GM18867 (cell line): Measurements from ENCODE around the gene CASTOR1.

Experiments
- ATAC-seq: cut with Tn5 transposase; IDR thresholded peaks from one replicate; pipeline ENCODE4 v1.9.1; 2021; ENCODE audit warnings: mild to moderate bottlenecking, moderate library complexity; ENCODE audit not compliant: unreplicated experiment

The CASTOR1 gene

DNA sequence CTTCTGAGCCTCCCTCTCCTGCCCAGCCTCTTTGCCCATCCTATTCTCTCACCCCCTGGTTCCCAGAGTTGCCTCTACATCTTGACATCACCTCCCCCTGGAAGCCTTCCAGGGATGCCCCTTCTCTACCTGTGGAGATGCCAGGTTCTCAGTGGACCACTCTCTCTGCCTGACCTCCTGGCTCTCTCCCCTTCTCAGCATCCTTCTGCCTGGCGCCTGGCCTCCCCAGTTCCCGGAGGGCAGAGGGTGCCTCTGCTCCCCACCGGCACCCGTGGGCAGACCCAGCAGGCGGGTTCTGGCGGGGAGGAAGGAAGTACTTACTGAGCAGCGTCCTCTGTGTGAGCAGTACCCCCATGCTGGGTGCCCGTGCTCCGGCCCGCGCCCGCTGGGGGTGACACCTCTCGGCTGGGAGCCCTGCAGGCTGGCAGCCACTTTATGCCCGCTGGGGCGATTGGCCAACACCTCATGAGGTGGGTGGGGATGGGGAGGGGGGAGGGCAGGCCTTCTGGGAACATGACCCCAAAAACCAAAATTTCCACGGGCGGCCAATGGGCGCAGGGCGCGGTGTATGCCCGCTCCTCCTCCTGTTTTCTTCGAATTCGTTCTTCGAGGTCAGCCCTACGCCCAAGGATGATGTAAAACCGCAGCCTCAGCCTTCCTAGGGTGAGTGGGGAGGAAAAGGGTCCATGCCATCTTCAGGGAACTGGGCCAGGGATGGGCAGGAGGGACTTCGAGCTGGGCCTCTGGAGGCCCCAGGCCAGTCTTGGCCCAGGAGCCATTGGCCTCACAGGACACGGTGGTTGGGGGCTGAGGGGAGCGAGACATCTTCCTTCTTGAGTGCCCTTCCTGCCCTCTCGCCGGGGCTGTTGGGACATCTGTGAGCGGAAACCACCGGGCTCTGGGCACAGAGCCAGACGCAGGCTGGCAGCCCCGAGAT lies 22.6 kb downstream of the CASTOR1 start, which contains the start of gene OSM:
Gene OSM, minus strand, starts transcription at position 407 of the 937 bp plus-strand sequence. Its CDS starts 52 bp downstream, at position 355.
- no peak for ATAC-seq

DNA sequence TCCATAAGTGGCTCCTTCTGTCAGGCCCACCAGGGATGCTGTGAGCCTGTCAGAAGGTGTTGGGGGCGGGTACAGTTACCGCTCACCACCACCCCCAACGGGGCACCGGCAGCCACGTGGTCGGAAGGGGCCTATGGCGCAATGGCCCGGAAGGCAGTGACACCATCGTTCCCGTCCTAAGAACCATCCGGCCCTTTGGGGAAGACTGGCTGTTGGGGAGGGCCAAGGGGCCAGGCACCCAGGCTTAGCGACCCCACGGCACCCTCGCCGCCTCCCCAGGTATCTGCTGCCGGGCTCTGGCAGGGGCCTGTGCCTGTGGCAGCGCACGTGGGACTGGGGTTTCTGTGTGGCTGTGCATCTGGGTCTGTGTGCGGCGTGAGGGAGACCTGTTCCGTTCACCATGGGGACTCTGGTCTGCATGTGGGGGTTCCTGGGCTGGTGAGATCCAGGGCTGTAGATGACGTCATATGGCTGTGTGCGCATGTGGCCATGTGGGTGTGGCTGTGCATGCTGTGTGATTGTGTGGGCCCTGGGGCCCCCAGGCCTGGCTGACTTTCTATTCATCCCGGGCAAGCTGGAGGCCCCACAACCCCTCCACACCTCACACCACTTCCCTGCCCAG lies 23.4 kb downstream of the CASTOR1 start:
- ATAC-seq: peak; percentile 67

DNA sequence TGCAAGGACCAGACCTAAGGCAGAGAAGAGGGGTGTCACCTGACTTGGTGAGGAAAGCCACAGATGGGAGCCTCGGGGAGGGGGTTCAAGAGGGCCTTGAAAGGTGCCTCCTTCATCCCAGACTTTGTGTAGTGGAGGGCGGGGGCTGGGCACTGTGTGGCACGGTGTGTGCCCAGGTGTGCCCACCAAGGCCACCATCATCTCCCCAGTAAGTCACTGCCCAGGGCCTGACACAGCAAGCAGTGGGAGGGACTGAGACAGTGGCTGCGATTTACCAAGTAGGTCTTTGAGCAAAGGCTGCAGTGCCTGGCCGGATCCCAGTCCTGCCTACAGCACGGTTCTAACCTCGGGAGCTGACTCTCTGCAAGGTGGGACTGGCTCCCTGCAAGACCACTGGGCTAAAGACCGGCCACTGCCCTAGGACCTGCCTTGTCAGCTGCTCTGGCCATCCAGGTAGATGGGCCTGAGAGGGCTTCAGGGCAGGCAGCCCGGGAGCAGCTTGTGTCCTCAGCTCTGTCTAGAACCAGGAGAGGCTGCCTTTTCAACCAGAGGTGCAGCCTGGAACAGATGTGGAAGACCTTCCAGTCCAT lies 24.1 kb downstream of the CASTOR1 start:
- ATAC-seq: no peak

DNA sequence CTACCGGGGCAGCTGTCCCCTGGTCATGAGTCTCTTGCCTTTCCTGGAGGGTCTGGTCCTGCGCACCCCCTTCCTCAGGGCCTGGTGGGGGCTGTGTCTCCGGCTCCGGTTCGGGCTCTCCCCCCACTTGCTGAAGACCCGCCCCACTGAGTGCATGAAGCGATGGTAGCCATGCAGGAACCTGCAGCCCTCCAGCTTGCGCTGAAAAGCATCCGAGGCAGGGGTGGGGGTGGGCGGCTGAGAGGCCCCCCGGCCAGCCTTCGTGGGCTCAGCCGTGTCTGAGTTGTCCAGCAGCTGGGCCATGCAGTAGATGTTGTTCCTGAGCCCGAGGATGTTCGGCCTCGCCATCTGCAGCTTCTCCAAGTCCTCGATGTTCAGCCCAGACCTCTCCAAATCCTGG lies 25.4 kb downstream of the CASTOR1 start:
- ATAC-seq: no peak

DNA sequence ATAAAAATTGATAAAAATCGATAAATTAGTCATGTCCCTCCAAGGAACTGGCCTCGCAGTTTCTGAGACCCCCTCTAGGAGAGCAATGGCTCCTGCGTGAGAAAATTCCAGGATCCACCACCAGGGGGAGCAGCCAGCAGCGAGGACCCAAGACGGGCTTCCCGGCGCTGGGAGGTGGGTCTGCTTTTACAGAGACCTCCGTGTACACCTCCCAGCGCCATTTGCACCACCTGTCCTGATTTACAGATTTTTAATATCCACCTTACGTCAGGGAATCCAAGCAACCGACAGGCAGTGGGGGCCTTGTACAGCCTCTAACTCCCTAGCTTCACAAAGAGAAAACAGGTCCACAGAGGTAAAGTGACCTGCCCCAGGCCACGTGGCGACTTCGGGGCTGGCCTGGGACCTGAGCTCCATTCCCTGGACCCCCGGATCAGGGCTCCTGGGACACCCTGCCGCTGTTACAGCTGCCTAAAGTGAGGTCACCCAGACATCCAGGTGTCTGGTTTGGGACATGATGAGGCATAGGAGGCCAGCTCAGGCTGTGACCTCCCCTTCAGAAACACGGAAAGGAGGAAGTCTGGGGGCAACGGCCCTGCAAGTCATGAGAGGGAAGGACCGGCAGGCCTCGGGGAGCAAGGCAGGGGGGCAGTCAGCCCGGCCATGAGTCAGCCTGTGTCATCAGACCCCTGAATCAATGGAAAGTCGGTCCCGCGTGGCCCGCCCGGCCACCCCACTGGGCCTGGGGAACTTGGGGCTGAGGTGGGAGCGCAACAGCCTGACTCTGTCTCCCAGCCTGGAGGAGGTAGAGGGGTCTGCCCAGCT lies 26.2 kb downstream of the CASTOR1 start:
- ATAC-seq: no peak

DNA sequence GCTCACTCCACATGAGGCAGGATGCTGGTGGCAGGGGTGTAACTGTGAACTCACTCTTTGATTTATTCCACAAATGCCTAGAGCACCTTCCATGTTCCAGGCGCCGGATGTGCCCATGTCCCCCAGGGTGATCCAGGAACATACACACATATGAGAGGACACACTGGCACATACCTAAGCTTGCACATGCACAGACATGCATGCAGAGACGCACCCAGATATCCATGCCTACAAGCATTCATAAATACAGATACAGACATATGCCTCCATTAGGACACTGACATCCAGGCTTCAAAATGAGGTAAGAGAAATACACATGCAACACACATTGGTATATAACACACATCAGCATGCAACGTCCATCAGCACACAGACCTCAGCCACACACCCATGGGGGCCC lies 27.2 kb downstream of the CASTOR1 start:
- ATAC-seq: no peak

DNA sequence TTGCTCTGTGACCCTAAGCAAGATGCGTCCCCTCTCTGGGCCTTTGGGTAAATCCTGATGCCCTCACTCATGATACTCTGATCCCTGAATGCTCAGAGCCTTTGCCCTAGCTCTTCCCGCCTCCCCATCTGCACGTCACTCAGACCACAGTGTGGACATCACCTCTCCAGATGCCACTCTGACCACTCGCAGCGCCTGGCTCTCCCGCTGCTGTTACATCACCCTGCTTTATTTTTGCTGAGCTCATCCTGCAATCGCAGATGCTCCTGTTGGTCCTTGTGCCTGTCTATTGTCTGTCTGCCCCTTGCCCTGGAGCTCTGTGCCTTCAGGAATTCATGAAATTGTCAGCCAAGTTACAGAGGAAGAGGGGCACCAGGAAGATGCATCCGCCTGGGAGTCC lies 28.2 kb downstream of the CASTOR1 start:
- no peak for ATAC-seq

DNA sequence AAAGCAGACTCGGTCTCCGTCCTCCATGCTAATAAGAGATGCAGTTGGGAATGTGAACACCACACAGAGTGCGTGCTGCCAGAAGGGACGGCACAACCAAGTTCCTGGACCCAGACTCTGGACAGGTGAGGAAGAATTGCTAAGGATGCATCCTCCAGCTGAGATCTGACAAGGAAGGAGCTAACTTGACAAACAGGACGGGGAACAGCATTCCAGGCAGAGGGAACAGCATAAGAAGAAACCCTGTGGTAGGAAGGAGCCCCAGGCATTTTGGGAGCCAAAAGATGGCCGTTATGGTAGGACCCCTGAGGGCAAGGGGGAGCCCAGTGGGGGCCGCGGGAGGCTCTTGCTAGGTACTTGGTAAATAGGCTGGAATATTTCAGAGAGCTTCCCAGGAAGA lies 28.6 kb downstream of the CASTOR1 start:
- ATAC-seq: no peak

DNA sequence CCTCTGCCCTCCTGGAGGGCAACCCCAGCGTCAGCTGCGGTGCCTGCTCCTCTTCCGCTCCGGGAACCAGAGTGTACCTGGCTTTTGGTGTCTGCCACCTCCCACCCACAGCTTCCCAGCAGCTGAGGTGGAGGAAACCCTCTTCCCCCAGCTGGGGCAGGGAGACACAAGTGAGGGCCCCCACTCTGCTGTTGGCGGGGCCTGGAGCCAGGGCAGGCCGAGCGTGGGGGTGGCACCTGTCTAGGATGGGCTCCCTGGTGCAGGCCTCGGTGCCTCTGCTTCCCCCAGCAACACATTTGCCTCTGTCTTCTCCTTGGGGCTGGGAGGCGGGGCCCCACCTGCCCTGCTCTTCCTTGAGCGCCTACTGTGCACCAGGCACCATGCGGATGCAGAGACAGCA lies 29.0 kb downstream of the CASTOR1 start:
- ATAC-seq: no peak

DNA sequence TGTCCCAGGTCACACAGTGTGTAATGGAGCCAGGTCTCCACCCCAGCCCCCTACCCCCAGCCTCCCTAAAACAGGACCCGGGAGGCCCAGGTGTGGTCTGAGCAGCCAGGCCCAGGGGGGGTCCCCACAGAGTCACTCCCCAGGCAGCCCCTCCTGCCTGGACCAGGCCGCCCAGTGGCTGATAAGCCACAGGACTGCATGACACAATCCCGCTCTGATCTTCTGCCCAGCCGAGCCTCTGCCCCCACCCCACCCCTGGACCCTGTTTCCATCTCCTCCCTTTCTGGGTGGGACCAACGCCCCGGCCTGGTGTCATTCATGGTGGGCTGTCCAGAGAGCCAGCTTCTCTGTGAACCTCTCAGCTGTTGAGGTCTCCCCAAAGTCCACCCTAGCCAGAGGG lies 35.0 kb downstream of the CASTOR1 start:
- no peak for ATAC-seq

DNA sequence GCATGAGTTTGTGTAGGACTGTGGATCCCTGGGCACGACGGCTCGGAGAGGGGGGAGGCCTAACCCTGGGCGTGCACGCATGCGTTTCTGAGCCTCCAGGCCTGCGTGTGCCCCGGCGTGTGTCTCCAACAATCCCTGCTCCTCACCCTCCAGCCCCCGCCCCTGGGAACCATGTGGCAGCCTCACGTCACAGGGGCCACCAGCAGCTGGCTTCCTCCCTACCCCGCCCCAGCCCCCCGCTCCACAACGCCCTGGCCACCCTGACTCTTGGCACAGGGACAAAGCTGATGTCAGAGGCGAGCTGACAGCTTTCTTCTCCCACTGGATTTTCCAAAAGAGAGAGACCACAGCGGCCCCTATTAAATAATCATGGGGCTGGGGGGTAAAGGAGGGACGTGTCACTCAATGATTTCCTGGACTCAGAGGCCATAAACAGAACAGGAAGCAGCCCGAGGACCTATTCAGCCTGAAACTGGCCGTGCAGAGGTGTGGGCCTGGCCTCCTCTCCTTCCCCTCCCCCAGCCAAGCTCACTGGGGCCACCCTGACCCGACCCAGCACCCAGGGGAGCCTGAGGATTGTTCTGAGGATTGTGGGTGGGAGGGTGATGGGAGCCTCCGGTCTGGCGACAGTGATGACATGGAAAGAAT lies 36.0 kb downstream of the CASTOR1 start:
- no peak for ATAC-seq

DNA sequence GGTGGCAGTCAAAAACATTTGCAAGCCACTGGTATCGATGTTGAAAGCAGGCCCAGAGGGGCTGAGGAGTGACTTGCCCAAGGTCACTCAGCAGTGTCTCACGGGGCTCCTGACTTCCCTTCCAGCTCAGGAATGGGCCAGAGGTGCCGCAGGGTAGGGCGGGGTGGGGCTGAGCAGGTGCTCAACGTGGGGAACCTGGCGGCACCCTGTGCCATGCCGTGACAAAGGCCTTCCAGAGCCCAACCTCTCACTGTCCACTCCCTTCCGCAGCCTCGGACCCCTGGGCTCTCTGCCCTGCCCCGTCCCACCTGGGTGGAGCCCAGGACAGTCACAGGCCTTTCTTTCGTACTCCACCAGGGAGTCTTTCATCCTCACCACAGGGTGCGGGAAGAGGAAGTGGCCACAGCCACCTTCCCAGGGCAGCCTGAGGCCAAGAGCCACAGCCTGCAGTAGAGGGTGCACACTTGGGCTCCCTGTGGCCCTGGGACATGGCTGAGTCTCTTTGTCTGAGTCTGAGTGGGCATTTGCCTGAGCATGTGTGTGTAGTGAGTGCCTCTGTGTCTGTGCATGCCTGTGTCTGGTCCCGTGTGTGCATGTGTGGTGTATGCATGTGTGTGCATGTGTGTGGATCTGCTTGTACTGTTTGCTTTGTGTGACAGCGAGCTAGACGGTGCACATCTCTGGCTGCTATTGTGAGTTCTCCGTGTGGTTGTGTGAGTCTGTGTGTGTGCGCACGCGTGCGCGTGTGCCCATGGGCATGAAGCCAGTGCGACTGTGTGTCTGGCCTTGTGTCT lies 36.7 kb downstream of the CASTOR1 start:
- no peak for ATAC-seq

DNA sequence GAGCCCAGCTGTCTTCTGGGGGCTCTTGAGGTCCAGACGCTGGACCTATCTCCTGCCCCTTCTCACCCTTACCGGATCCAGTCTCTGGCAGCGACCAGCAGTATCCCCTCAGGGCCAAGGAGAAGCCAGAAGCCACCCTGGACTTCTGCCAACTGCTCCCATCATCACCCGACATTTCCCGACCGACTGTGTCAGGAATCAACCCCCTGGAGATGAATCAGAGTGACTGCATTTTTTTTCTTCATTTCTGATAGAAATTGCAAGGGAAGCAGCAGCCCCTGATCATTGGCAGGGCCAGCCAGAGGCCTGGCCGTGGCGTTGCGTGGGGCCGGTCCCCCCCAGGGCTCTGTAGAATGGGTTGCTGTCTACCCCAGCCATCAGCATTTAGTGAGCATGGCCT lies 37.6 kb downstream of the CASTOR1 start:
- no peak for ATAC-seq

DNA sequence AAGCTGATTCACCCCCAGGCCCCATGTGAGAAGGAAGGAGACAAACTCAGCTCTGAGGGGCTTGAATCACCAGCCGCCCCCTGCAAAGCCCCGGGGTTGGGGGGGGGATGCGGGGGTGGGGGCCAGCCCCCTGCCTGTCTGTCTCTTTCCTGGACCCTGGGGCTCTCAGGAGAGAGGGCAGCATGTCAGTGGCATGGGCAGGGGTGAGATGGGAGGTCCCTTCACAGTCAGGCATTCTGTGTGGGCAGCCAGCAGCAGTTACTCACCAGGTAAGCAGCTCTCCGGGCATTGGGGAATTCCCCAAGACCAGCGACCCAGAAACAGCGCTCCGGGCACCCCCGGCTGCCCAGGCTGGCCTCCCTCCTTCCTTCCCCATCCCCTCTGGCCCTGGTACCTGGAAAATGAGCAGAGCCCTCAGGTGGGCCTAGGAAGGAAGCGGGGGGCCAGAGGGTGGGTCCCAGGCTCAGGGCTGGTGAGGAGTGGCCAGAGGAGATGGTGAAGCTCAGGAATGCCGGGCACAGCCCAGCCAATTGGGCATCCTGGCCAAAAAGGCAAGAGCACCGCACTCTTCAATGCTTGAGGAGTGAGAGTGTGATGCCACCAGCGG lies 38.5 kb downstream of the CASTOR1 start:
- ATAC-seq: no peak

DNA sequence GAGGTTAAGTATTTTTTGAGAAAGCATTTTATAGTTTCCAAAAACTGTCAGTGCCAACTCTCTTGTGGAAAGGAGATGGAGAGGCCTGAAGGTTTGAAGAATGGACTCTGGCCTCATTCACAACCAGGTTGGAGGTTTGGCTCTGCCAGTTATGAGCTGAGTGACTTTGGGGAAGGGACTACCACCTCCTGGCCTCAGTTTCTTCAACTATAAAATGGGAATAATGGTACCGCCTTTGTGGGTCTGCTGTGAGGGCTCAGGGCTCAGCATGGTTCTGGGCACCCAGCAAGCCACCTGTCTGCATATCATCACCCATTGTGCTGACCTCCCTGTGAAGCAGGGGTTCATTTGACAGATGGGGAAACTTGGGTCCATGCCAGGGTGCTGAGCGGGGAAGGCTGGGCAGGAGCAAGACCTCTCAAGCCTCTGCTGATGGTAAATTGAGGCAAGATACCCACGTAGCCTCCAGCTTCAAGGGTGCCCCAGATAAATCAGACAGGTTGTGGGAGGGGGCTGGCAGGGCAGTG lies 39.2 kb downstream of the CASTOR1 start:
- ATAC-seq: no peak

DNA sequence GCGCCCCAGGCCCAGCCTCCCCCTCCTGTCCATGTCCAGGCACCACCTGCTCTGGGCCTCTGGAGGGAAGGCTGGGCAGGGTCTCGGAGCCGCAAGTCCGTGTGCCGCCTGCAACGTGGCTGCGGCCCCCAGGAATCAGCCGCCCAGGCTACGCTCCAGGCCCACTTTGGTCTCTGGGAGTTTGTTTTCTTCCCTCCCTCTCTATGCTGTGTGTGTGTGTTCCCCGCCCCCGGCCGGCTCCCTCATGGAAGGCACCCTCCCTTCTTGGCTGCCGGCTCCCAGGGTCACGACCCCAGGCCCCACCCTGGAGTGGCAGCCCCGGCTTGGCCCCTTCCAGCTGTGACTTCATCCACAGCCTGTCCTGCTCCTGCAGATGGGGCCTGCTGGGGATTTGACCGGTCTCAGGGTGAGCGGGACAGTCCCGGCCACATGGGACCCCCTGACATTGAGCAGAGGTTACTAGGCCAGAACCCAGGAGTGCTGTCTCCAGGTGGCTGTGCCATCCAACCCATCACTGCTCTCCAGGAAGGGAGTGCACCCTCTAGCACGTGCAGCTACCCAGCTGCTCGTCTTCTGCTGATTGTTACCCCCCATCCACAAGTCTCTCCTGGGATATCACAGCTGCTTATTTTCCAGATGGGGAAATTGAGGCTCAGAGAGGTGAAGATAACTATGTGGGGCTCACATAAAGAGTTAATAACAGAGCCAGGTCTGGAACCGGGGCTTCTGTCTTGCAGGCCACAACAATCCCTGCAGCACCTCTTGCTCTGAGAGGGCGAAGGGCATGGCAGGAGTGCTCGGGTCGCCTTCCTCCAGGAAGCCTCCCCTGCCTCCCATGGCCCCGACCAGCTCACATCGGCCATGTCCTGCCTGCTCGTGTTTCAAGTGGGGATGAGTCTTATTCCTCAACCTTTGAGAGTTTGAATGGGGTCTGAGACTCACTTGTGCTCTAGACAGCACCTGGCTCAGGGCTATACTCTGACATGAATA lies 40.0 kb downstream of the CASTOR1 start:
- ATAC-seq: no peak

DNA sequence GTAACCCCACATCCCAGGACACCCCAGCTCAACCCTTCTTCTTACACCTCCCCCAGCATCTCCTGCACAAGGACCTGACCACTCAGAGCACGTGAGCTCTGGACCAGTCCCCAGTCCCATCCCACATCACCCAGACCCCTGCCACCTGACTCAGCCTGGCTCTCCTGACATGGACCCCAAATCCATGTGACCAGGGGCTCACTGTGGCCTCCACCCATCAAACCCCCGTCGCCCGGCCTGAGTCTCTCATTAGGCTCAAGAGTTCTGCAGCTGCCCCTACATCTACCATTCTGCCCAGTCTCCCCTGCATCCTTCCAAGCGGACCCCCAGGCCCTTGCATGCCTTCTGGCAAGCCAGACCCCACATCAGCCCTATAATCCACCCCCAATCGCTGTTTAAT lies 40.8 kb downstream of the CASTOR1 start:
- ATAC-seq: no peak

DNA sequence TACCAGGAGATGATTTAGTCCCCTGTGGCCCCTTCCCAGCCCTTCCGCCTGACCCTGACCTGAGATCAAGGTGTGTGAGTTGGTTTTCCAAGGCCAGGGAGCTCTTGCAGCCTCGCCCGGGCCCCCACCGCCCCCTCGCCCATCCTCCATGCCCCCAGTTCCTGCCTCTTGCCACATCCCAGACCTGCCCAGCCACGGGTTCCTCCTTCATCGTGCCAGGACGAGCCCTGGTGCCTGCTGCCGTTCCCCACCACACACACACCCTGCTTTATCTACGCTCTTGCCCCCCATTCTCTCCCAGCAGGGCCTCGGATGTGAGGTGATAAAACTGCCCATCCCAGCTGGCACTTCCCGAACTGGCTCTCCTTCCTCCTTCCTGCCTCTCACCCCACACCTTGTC lies 41.3 kb downstream of the CASTOR1 start:
- no peak for ATAC-seq
